ENCODE measurements around the gene KCNC3. TPM values are rescaled to one million over a fixed set of nuclear protein-coding genes. Genes with fewer than 3 reads are reported as not detected.
"Not testable (repeated sequence)": the region's sequence is repeated elsewhere in the genome, so short reads cannot be mapped to it uniquely, and the experiment has no call there.

The KCNC3 gene
- total and polyA plus RNA-seq, 9 donors = 0.19 to 10.2 (median 0.72) TPM

- no peak for TF ChIP-seq POLR2A (IDR thresholded peaks at IDR 0.05)
- no peak for TF ChIP-seq EP300 (IDR thresholded peaks at IDR 0.05)
- TF ChIP-seq, protein P1, sequence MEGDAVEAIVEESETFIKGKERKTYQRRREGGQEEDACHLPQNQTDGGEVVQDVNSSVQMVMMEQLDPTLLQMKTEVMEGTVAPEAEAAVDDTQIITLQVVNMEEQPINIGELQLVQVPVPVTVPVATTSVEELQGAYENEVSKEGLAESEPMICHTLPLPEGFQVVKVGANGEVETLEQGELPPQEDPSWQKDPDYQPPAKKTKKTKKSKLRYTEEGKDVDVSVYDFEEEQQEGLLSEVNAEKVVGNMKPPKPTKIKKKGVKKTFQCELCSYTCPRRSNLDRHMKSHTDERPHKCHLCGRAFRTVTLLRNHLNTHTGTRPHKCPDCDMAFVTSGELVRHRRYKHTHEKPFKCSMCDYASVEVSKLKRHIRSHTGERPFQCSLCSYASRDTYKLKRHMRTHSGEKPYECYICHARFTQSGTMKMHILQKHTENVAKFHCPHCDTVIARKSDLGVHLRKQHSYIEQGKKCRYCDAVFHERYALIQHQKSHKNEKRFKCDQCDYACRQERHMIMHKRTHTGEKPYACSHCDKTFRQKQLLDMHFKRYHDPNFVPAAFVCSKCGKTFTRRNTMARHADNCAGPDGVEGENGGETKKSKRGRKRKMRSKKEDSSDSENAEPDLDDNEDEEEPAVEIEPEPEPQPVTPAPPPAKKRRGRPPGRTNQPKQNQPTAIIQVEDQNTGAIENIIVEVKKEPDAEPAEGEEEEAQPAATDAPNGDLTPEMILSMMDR (IDR thresholded peaks at IDR 0.05) = no peak
- H3K9me3 ChIP-seq = peaks cover 0 to 3% of the 10 kb centered on the region in 2 donors
- no peak overlapping the region for H3K27ac ChIP-seq
- no peaks in the 10 kb centered on the region for H3K36me3 ChIP-seq
- H3K4me1 ChIP-seq (ENCODE audit: insufficient read depth) = no peaks in the 10 kb centered on the region
- H3K27me3 ChIP-seq = no peaks in the 10 kb centered on the region
- DNase-seq = no peak
- no peak overlapping the region for H3K4me3 ChIP-seq
- WGBS, 3 donors = 73 to 82% (median 76%) methylated on average over 8 of the region's 8 CpGs
- intact Hi-C loops (cut with DNase I) = no loop called here
Observed at GRCh38 chr19:50344661-50345318, 15.6 kb upstream of the KCNC3 start.

GRCh38 chr19:50341091-50341564 lies 12.0 kb upstream of the KCNC3 start:
- Histone ChIP-seq H3K27ac (no peak overlapping the region), H3K4me1 (ENCODE audit: insufficient read depth) (no peaks in the 10 kb centered on the region), H3K4me3 (no peak overlapping the region), H3K9me3 (peaks cover 0 to 3% of the 10 kb centered on the region in 2 donors), H3K27me3 (no peaks in the 10 kb centered on the region), H3K36me3 (no peaks in the 10 kb centered on the region)
- intact Hi-C loops (cut with DNase I) = no loop called here
- no peak for TF ChIP-seq POLR2A (IDR thresholded peaks at IDR 0.05)
- TF ChIP-seq, protein P1 (IDR thresholded peaks at IDR 0.05) = no peak
- no peak for TF ChIP-seq EP300 (IDR thresholded peaks at IDR 0.05)
- DNase-seq = no peak
- WGBS, 3 donors = 90 to 94% (median 91%) methylated on average over 3 of the region's 3 CpGs

GRCh38 chr19:50340331-50340730 lies 11.2 kb upstream of the KCNC3 start:
- TF ChIP-seq, protein P1 (IDR thresholded peaks at IDR 0.05) = no peak
- TF ChIP-seq POLR2A (IDR thresholded peaks at IDR 0.05) = no peak
- no peak for TF ChIP-seq EP300 (IDR thresholded peaks at IDR 0.05)
- Histone ChIP-seq H3K4me1 (ENCODE audit: insufficient read depth) (no peaks in the 10 kb centered on the region), H3K27me3 (no peaks in the 10 kb centered on the region), H3K27ac (no peak overlapping the region), H3K4me3 (no peak overlapping the region), H3K9me3 (peaks cover 0 to 3% of the 10 kb centered on the region in 2 donors), H3K36me3 (no peaks in the 10 kb centered on the region)
- intact Hi-C loops (cut with DNase I) = no loop called here
- DNase-seq = no peak

DNA sequence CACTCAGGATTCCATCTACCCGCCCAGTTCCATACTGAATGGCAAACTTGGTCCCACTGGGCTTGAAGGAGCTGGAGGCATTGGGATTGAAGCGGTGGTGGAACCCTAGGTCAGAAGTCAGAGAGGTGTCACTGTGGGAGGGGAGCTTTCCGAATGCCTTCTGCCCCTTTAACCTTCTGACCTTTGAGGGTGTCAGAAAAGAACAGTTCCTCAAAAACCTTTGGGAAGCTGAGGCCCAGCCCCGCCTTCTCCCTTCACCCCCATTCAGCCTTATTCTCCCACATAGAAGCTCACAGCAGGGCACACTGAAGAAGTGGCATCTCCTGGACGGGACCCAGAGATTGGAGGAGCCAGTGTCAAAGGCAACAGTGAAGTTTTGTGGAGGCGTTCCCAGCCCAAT lies 7.9 kb upstream of the KCNC3 start:
- H3K27ac ChIP-seq; H3K4me3 ChIP-seq; DNase-seq; intact Hi-C loops (cut with DNase I); H3K27me3 ChIP-seq; H3K9me3 ChIP-seq; H3K4me1 ChIP-seq (ENCODE audit: insufficient read depth); H3K36me3 ChIP-seq: not testable (repeated sequence)
- 77 to 86% (median 83%) methylated on average over 6 of the region's 6 CpGs for WGBS, 3 donors

DNA sequence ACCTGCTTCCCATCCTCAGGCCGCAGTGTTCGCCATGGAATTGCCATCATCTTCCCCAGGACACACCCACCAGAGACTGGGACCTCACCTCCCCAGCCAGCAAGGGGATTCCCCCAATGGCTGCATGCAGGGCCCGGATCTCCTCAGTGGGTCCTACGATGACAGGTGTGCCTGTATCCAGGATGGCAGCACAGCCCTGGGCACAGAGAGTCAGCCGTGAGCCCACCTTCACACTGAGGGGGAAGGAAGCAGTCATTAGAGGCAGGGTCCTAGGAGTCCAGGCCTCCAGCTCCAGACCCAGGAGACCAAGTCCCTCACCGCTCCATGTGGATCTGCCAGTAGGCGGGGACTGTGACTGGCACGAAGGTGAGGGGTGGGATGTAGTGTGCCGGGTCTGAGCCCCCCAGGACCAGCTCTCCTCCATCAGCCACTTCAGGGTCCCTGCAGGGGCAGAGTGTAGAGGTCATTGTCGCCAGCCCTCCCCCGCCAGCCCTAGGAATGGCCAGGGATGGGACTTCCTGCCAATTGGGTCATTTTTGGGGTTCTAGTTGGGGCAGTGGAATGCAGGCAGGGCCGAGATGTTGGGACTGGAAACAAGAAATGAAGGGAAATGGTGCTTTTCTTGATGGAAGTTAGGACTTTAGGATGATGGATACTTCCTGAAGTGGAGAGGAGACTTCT lies 5.7 kb upstream of the KCNC3 start:
- Histone ChIP-seq H3K36me3 (no peaks in the 10 kb centered on the region), H3K9me3 (no peaks in the 10 kb centered on the region), H3K27ac (no peak overlapping the region), H3K4me3 (no peak overlapping the region), H3K4me1 (ENCODE audit: insufficient read depth) (peaks cover 3% of the 10 kb centered on the region), H3K27me3 (peaks cover 5% of the 10 kb centered on the region)
- no peak for TF ChIP-seq POLR2A (IDR thresholded peaks at IDR 0.05)
- TF ChIP-seq EP300 (IDR thresholded peaks at IDR 0.05) = no peak
- TF ChIP-seq, protein P1 (IDR thresholded peaks at IDR 0.05) = no peak
- no peak for DNase-seq
- intact Hi-C loops (cut with DNase I) = no loop called here
- WGBS, 3 donors = 89 to 97% (median 91%) methylated on average over 12 of the region's 12 CpGs
